H1 (cell line): Measurements from ENCODE around the gene TMEM269. TPM values are rescaled to one million over a fixed set of nuclear protein-coding genes. Genes with fewer than 3 reads are reported as not detected.
A peak's percentile ranks its signal among the peaks of the same experiment; 100 is the strongest.

Experiments
- CTCF ChIA-PET: fragments of 300-600 bp; sonication (Branson Sonifier 250); formaldehyde crosslinking; loops from one replicate; lab custom pipeline; 2021; ENCODE audit not compliant: partially characterized antibody; lab: Charles Lee
- POLR2A ChIA-PET: fragments of 300-600 bp; sonication (Branson Sonifier 250); formaldehyde crosslinking; loops from one replicate; lab custom pipeline; 2021; ENCODE audit warnings: inconsistent platforms; ENCODE audit not compliant: partially characterized antibody; lab: Charles Lee
- DNase-seq, 2 experiments: peaks; one replicate each; pipeline versions ENCODE4 v3.0.0 to v3.0.0-alpha.2; 2010 to 2022; ENCODE audit warnings: low spot score in 2 of 2, low read depth in 1 of 2, mixed read lengths in 1 of 2
- FAIRE-seq: peaks from 2 replicates; lab custom pipeline; 2011; peaks lifted over from hg19 to GRCh38; lab: Jason Lieb, UNC
- H2AFZ ChIP-seq: 2 replicates; pipeline ENCODE4 v1.8.1; 2012; ENCODE audit warnings: low read length, inconsistent platforms
- H2AK5ac ChIP-seq: 2 replicates; pipeline ENCODE4 v1.6.1; 2013; ENCODE audit warnings: low read depth, low read length
- H2BK120ac ChIP-seq: replicated peaks from 2 replicates; pipeline ENCODE3; 2013; ENCODE audit warnings: low read depth, low read length, inconsistent platforms
- H2BK12ac ChIP-seq: 2 replicates; pipeline ENCODE4 v1.6.1; 2013; ENCODE audit warnings: low read depth, low read length
- H2BK15ac ChIP-seq: 2 replicates; pipeline ENCODE4 v1.6.1; 2013; ENCODE audit warnings: low read length
- H2BK20ac ChIP-seq: 2 replicates; pipeline ENCODE4 v1.6.1; 2013; ENCODE audit warnings: low read length
- H2BK5ac ChIP-seq: 2 replicates; pipeline ENCODE4 v1.6.1; 2013; ENCODE audit warnings: low read depth, low read length
- H3K14ac ChIP-seq: 2 replicates; pipeline ENCODE4 v1.6.1; 2013; ENCODE audit warnings: inconsistent platforms; ENCODE audit not compliant: insufficient read length
- H3K18ac ChIP-seq: 2 replicates; pipeline ENCODE4 v1.6.1; 2013; ENCODE audit warnings: low read length; ENCODE audit errors: extremely low read depth
- H3K23ac ChIP-seq: 2 replicates; pipeline ENCODE4 v1.6.1; 2013; ENCODE audit warnings: inconsistent platforms; ENCODE audit not compliant: insufficient read length
- H3K23me2 ChIP-seq: 2 replicates; pipeline ENCODE4 v1.6.1; 2013; ENCODE audit warnings: low read depth, low read length
- H3K27ac ChIP-seq: 2 replicates; pipeline ENCODE4 v1.6.1; 2011; ENCODE audit warnings: low read depth, low read length, inconsistent platforms
- H3K27me3 ChIP-seq, 4 experiments: replicated peaks in 1 of 4; 1 replicate in 1 of 4; 2 replicates in 3 of 4; pipeline versions ENCODE4 v1.6.1 to v1.8.1; 2011 to 2013; ENCODE audit warnings: low read length in 3 of 4, mild to moderate bottlenecking in 3 of 4, inconsistent platforms in 2 of 4, mixed read lengths in 2 of 4, moderate library complexity in 1 of 4; ENCODE audit not compliant: control insufficient read depth in 3 of 4, insufficient read depth in 3 of 4; ENCODE audit errors: extremely low read depth in 1 of 4
- H3K36me3 ChIP-seq, 4 experiments: 2 replicates each; pipeline versions ENCODE4 v1.6.1 to v1.8.1; 2011 to 2013; ENCODE audit warnings: mild to moderate bottlenecking in 4 of 4, low read length in 3 of 4, moderate library complexity in 2 of 4, control low read depth in 1 of 4, inconsistent platforms in 1 of 4; ENCODE audit not compliant: insufficient read depth in 4 of 4, control insufficient read depth in 2 of 4
- H3K4ac ChIP-seq: replicated peaks from 2 replicates; pipeline ENCODE3; 2013; ENCODE audit warnings: low read length, low read depth, mixed read lengths, inconsistent platforms; ENCODE audit not compliant: insufficient read length
- H3K4me1 ChIP-seq, 4 experiments: replicated peaks in 1 of 4; 1 replicate in 1 of 4; 2 replicates in 3 of 4; pipeline versions ENCODE4 v1.6.1 to v1.8.1; 2011 to 2013; ENCODE audit warnings: low read length in 3 of 4, inconsistent platforms in 2 of 4, mixed read lengths in 1 of 4; ENCODE audit not compliant: insufficient read depth in 4 of 4, control insufficient read depth in 3 of 4
- H3K4me2 ChIP-seq, 2 experiments: 2 replicates each; pipeline versions ENCODE4 v1.6.1 to v1.8.1; 2011 to 2013; ENCODE audit warnings: low read depth in 2 of 2, low read length in 2 of 2, control low read depth in 1 of 2, inconsistent platforms in 1 of 2, mild to moderate bottlenecking in 1 of 2; ENCODE audit not compliant: insufficient read depth in 1 of 2
- H3K4me3 ChIP-seq, 4 experiments: fragments of 200-600, 300-600 bp in 1 of 4; sonication (generic), shearing (Covaris generic), sonication (Bioruptor Twin) in 1 of 4; 2 replicates each; pipeline versions ENCODE4 v1.5.1 to v1.8.1; 2011 to 2016; ENCODE audit warnings: low read length in 4 of 4, low read depth in 3 of 4, control low read depth in 2 of 4, inconsistent platforms in 2 of 4, mild to moderate bottlenecking in 2 of 4, mixed read lengths in 1 of 4, moderate library complexity in 1 of 4; ENCODE audit not compliant: insufficient read depth in 2 of 4; ENCODE audit errors: extremely low read depth in 1 of 4
- H3K56ac ChIP-seq: replicated peaks from 2 replicates; pipeline ENCODE3; 2013; ENCODE audit warnings: low read depth, mild to moderate bottlenecking, mixed read lengths, low read length, inconsistent platforms; ENCODE audit not compliant: insufficient read length
- H3K79me1 ChIP-seq: 2 replicates; pipeline ENCODE4 v1.6.1; 2013; ENCODE audit warnings: low read depth, low read length, control low read depth
- H3K79me2 ChIP-seq, 2 experiments: 2 replicates each; pipeline versions ENCODE4 v1.6.1 to v1.8.1; 2012 to 2013; ENCODE audit warnings: low read length in 2 of 2, mild to moderate bottlenecking in 2 of 2, inconsistent platforms in 1 of 2; ENCODE audit not compliant: insufficient read depth in 2 of 2, control insufficient read depth in 1 of 2
- H3K9ac ChIP-seq, 4 experiments: replicated peaks in 1 of 4; 1 replicate in 1 of 4; 2 replicates in 3 of 4; pipeline versions ENCODE4 v1.6.1 to v1.8.1; 2011 to 2013; ENCODE audit warnings: low read depth in 3 of 4, low read length in 3 of 4, control low read depth in 2 of 4, mild to moderate bottlenecking in 2 of 4, moderate library complexity in 2 of 4, inconsistent platforms in 1 of 4; ENCODE audit errors: extremely low read depth in 1 of 4
- H3K9me3 ChIP-seq, 2 experiments: 2 replicates each; pipeline versions ENCODE4 v1.6.1 to v1.8.1; 2012 to 2013; ENCODE audit warnings: mild to moderate bottlenecking in 2 of 2, moderate library complexity in 2 of 2, control low read depth in 1 of 2, inconsistent platforms in 1 of 2, low read depth in 1 of 2, low read length in 1 of 2, mixed read lengths in 1 of 2; ENCODE audit not compliant: insufficient read depth in 2 of 2
- H4K20me1 ChIP-seq, 2 experiments: replicated peaks in 1 of 2; 2 replicates each; pipeline versions ENCODE3 to v1.8.1; 2011 to 2013; ENCODE audit warnings: inconsistent platforms in 2 of 2, low read length in 2 of 2, mild to moderate bottlenecking in 1 of 2; ENCODE audit not compliant: insufficient read depth in 2 of 2, control insufficient read depth in 1 of 2
- H4K5ac ChIP-seq: 2 replicates; pipeline ENCODE4 v1.6.1; 2013; ENCODE audit warnings: low read length, low read depth, mixed read lengths, inconsistent platforms; ENCODE audit not compliant: insufficient read length
- H4K8ac ChIP-seq: 2 replicates; pipeline ENCODE4 v1.8.0; 2013; ENCODE audit warnings: mild to moderate bottlenecking, moderate library complexity, low read length, inconsistent platforms; ENCODE audit not compliant: insufficient read depth; ENCODE audit errors: extremely low read depth
- H4K91ac ChIP-seq: replicated peaks from 2 replicates; pipeline ENCODE3; 2013; ENCODE audit warnings: low read length, mixed read lengths, inconsistent platforms; ENCODE audit not compliant: insufficient read length
- CBX8 ChIP-seq: fragments of 300-800, 300-1000 bp; sonication (generic); IDR thresholded peaks from 2 replicates; pipeline ENCODE4 v1.7.1; 2016; ENCODE audit warnings: low read depth, low read length, borderline replicate concordance
- EP300 ChIP-seq, 2 experiments: IDR thresholded peaks; 1 replicate in 1 of 2; 2 replicates in 1 of 2; pipeline ENCODE4 v1.6.1; 2011 to 2012; ENCODE audit warnings: low read depth in 2 of 2, low read length in 2 of 2, mild to moderate bottlenecking in 2 of 2, borderline replicate concordance in 1 of 2, inconsistent platforms in 1 of 2, moderate library complexity in 1 of 2
- RNF2 ChIP-seq: fragments of 200-900, 300-1000 bp; sonication (generic); IDR thresholded peaks from 2 replicates; pipeline ENCODE4 v1.7.1; 2016; ENCODE audit warnings: borderline replicate concordance, low read depth, mild to moderate bottlenecking, antibody characterized with exemption, low read length; ENCODE audit not compliant: poor library complexity, severe bottlenecking; ENCODE audit errors: missing control alignments
- SIX5 ChIP-seq: IDR thresholded peaks from 2 replicates; pipeline ENCODE4 v1.6.1; 2011; ENCODE audit warnings: mild to moderate bottlenecking, low read depth, low read length
- TAF1 ChIP-seq: IDR thresholded peaks from 2 replicates; pipeline ENCODE4 v1.6.1; 2011; ENCODE audit warnings: mild to moderate bottlenecking, low read depth, low read length
- TAF7 ChIP-seq: optimal IDR thresholded peaks from 2 replicates; pipeline ENCODE3; 2011; ENCODE audit warnings: low read depth, mild to moderate bottlenecking, inconsistent platforms, low read length, moderate library complexity, borderline replicate concordance
- WGBS, 2 experiments: shearing (Covaris generic) in 1 of 2; methylation state at CpG; one replicate each; pipeline versions ENCODE4 v1.1.6 to v1.1.7; 2013 to 2015; ENCODE audit warnings: low lambda C conversion rate in 2 of 2, mixed read lengths in 2 of 2, inconsistent platforms in 1 of 2, low coverage in 1 of 2, missing lambda C conversion rate in 1 of 2; ENCODE audit not compliant: insufficient replicate concordance in 2 of 2, insufficient coverage in 1 of 2, insufficient read length in 1 of 2; ENCODE audit errors: extremely low coverage in 1 of 2, missing lambda C conversion rate in 1 of 2; 5-methylcytosine and 5-hydroxymethylcytosine counted together
- polyA plus RNA-seq, 7 experiments: library from polyadenylated mRNA; depleted of rRNA in 3 of 7; stranded (reverse) in 5 of 7; unstranded in 2 of 7; fragments of >200 nt in 5 of 7; fragments of 200-250 nt in 2 of 7; gene quantifications; 1 replicate in 5 of 7; 2 replicates in 1 of 7; 4 replicates in 1 of 7; pipeline versions ENCODE4 v1.2.1 to v1.2.3, GENCODE V29; 2011 to 2013; ENCODE audit warnings: missing spikeins in 2 of 7, mixed read lengths in 2 of 7
- total RNA-seq: library from RNA; stranded (reverse); fragmentation: NEBNext Ultra II Directional; extraction: Animal tissue kit (Norgen Biotek cat#: 25700); gene quantifications from 2 replicates; pipeline ENCODE4 v1.2.1, GENCODE V29; 2021
- TF ChIP-seq, protein P1 (sequence below), 3 experiments: IDR thresholded peaks; 1 replicate in 2 of 3; 2 replicates in 1 of 3; pipeline versions ENCODE4 v1.5.1 to v1.6.1; 2011; ENCODE audit warnings: low read length in 3 of 3, mild to moderate bottlenecking in 3 of 3, inconsistent platforms in 2 of 3, low read depth in 1 of 3, moderate library complexity in 1 of 3; ENCODE audit not compliant: insufficient read depth in 1 of 3; ENCODE audit errors: control extremely low read depth in 1 of 3
- TF ChIP-seq, protein P2 (sequence below): IDR thresholded peaks from 2 replicates; pipeline ENCODE4 v1.6.1; 2011; ENCODE audit warnings: low read depth, mild to moderate bottlenecking, low read length; ENCODE audit not compliant: insufficient read depth

The TMEM269 gene
- total and polyA plus RNA-seq, 2 of the 8 experiments (the other 6 are each of a cell fraction or from before 2014, with no cell fraction given) = 0.14 to 0.35 TPM

DNA sequence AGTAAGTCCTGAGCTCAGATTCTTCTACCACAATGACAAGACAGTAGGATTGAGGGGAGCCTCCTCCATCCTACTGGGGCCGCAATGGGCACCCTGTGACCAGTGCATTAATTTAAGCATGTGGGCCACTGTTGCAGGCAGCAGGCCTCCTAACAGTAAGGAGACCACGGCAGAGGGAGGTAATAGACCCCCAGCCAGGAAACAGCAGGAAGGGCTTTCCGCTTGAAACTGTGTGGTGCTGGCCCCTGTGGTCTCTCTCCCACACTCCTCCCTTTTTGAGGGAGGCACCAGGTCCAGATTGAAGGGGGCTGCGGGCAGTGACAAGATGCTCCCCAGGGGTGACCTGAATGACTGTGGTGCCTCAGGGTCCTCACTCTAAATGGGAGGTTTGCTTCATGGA is 43.1 kb upstream of the TMEM269 start:
- H3K23ac ChIP-seq = no peak overlapping the region
- TF ChIP-seq EP300 (IDR thresholded peaks at IDR 0.05; ENCODE audit: borderline replicate concordance in 1 of 2, low read depth in 2 of 2, low read length in 2 of 2) (no peak), RNF2 (no peak), TAF1 (no peak), CBX8 (no peak), SIX5 (no peak), TAF7 (no peak)
- TF ChIP-seq, protein P1, sequence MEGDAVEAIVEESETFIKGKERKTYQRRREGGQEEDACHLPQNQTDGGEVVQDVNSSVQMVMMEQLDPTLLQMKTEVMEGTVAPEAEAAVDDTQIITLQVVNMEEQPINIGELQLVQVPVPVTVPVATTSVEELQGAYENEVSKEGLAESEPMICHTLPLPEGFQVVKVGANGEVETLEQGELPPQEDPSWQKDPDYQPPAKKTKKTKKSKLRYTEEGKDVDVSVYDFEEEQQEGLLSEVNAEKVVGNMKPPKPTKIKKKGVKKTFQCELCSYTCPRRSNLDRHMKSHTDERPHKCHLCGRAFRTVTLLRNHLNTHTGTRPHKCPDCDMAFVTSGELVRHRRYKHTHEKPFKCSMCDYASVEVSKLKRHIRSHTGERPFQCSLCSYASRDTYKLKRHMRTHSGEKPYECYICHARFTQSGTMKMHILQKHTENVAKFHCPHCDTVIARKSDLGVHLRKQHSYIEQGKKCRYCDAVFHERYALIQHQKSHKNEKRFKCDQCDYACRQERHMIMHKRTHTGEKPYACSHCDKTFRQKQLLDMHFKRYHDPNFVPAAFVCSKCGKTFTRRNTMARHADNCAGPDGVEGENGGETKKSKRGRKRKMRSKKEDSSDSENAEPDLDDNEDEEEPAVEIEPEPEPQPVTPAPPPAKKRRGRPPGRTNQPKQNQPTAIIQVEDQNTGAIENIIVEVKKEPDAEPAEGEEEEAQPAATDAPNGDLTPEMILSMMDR (IDR thresholded peaks at IDR 0.05; ENCODE audit: control extremely low read depth in 1 of 3, insufficient read depth in 1 of 3, low read depth in 1 of 3, low read length in 3 of 3) = no peak
- TF ChIP-seq, protein P2, sequence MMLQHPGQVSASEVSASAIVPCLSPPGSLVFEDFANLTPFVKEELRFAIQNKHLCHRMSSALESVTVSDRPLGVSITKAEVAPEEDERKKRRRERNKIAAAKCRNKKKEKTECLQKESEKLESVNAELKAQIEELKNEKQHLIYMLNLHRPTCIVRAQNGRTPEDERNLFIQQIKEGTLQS = no peak
- no peak overlapping the region for H2AFZ ChIP-seq
- peak overlapping the region in 1 of 2 experiments; percentile 77; a peak in 1 of 4 replicates for H3K4me2 ChIP-seq
- peaks cover 0 to 38% (median 28%) of the 10 kb centered on the region in 4 experiments; a peak in 6 of 7 replicates for H3K4me1 ChIP-seq
- peaks cover 2 to 7% (median 3%) of the 10 kb centered on the region in 4 experiments; a peak in 5 of 8 replicates for H3K36me3 ChIP-seq
- no peaks in the 10 kb centered on the region for H3K27me3 ChIP-seq
- H4K20me1 ChIP-seq = peaks cover 0 to 2% of the 10 kb centered on the region in 2 experiments
- H4K5ac ChIP-seq = no peak overlapping the region
- no peak overlapping the region for H3K4ac ChIP-seq
- 85% methylated on average over 4 of the region's 4 CpGs; no CpG with 5 or more reads in 1 of the 2 experiments for WGBS, 2 experiments
- H3K4me3 ChIP-seq = no peak overlapping the region
- FAIRE-seq (no peak), DNase-seq (no peak)
- peak overlapping the region; percentile 98; the same call in 1 of the 2 replicates for H2BK20ac ChIP-seq
- no peak overlapping the region for H3K27ac ChIP-seq
- POLR2A ChIA-PET = interaction anchor here (0.8 to 3.9 kb wide), 5 partner anchors 24 to 60 kb away, joined by 3 to 32 read pairs (median 3); partner anchors contain the start of genes C1orf50, P3H1 and YBX1
- H3K23me2 ChIP-seq = peaks cover 5% of the 10 kb centered on the region; the same call in 1 of the 2 replicates
- no peak overlapping the region for H3K14ac ChIP-seq
- peak overlapping the region; percentile 99 for H2BK12ac ChIP-seq
- H3K79me1 ChIP-seq = peaks cover 3% of the 10 kb centered on the region; the same call in 1 of the 2 replicates
- H3K56ac ChIP-seq = no peak overlapping the region
- H2BK5ac ChIP-seq = peak overlapping the region; percentile 94; the same call in 1 of the 2 replicates
- H4K91ac ChIP-seq = peak overlapping the region; percentile 97
- peak overlapping the region; percentile 95 for H3K18ac ChIP-seq
- CTCF ChIA-PET = interaction anchor here (1.2 to 9.8 kb wide), 4 partner anchors 11 to 164 kb away, joined by 4 to 77 read pairs (median 6); partner anchors contain the start of genes C1orf50 and P3H1
- H2BK15ac ChIP-seq = 0 out of 2 replicates have a peak overlapping the region, but pooled peaks have one; percentile 95
- no peaks in the 10 kb centered on the region for H3K79me2 ChIP-seq
- no peaks in the 10 kb centered on the region for H3K9me3 ChIP-seq
- peak overlapping the region; percentile 93; the same call in 1 of the 2 replicates for H2AK5ac ChIP-seq
- H2BK120ac ChIP-seq = peak overlapping the region; percentile 78
- no peak overlapping the region for H4K8ac ChIP-seq
- no peak overlapping the region for H3K9ac ChIP-seq
